Posterior vena cava (tissue), 2 donors: Measurements from ENCODE around the gene CR1. TPM values are rescaled to one million over a fixed set of nuclear protein-coding genes. Genes with fewer than 3 reads are reported as not detected.
"Not testable (repeated sequence)": the region's sequence is repeated elsewhere in the genome, so short reads cannot be mapped to it uniquely, and the experiment has no call there.

Source experiments
- DNase-seq: peaks from one replicate; pipeline ENCODE4 v3.0.0-alpha.2; 2020; ENCODE audit warnings: low spot score
- intact Hi-C, 2 donors: fragments of 100-400 bp; cut with DNase I; formaldehyde crosslinking; loops; one replicate each; pipeline versions ENCODE4 v1.14.1 to v1.14.2; 2022 to 2023
- total RNA-seq, 2 donors: library from RNA; stranded (reverse); fragmentation: NEBNext Ultra II Directional; extraction: Animal tissue kit (Norgen Biotek cat#: 25700); gene quantifications; one replicate each; pipeline ENCODE4 v1.2.1, GENCODE V29; 2021
- donor health status: DM: yes; HTN: yes; CAD: no.
- donor health status: DM: yes; HTN: yes; CAD: no.

CR1 gene
- total RNA-seq, 2 donors from 2014 or later, result 6.3 to 23.0 TPM

DNA sequence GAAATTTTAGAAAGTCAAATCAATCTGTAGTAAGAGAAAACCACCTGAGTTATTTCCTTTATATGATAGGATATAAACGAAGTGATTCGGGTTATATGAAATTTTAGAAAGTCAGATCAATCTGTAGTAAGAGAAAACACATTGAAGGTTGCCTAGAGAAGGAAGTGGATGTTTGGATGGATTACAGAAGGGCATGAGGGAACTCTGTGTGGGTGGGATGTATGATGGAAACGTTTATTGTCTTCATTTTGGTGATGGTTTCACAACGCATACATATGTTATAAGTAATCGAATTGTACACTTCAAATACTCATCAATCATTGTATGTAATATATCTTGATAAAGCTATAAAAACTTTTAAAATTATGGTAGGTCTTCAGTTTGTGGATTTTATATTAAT, 5.1 kb downstream of the CR1 start:
- no peak for DNase-seq
- intact Hi-C loops, result no loop called here

GRCh38 chr1:207502726-207503125, 6.8 kb downstream of the CR1 start:
- no peak for DNase-seq
- intact Hi-C loops, result no loop called here

DNA sequence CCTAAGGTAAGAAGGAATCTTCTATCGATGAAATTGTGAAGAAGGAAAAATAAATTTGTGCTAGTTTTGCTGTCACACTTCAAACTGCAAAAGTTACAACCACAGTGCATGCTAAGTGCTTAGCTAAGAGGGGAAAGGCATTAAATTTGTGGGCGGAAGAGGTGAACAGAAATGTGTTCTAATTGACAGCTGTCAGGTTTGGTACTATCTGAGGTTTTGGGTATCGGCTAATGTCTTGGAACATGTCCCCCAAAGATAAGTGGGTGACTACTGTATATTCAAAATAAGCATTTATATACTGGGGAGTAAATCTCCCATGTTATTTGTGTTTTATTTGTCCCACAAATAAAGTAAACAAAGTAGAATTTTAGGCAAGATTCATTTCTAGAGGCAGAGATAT, 8.0 kb downstream of the CR1 start:
- intact Hi-C loops, result no loop called here

DNA sequence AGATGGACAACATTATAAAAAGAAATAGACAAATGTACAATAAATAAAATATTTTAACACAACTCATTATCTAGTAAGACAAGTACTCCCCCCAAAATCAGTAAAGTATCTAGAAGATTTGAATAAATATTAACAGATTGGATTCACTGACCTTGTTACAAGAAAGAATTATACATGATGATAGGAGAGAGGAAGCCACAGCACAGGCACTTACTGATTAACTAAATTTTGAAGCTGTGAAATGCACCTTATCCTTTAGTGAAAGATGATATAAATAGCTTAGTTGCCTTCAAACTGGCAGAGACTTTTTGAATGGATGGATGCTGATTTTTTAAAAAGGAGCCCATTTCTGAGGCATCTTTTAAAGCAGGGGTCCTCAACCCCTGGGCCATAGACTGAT, 8.5 kb downstream of the CR1 start:
- intact Hi-C loops, result no loop called here

More for the DNA sequence above, 8.0 kb downstream of the CR1 start:
- no peak for DNase-seq

DNA sequence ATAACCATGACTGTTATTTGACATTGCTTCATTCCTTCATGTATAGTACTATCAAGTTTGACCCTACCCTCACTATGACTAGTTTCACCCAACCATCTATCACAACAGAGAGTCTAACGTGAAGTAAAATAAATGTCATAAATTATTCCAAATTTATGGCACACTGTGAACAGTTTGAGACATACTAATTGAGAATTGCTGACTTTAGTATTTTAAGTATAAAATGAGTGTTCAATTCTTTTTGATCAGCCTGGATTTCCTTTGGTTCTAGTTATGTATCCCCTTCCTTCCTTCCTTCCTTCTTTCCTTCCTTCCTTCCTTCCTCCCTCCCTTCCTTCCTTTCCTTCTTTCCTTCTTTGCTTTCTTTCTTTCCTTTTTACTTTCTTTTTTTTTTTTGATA, 14.5 kb downstream of the CR1 start:
- intact Hi-C loops, result no loop called here
- DNase-seq, result no peak

More for the DNA sequence above, 8.5 kb downstream of the CR1 start:
- DNase-seq, result no peak

GRCh38 chr1:207514890-207515289, 18.9 kb downstream of the CR1 start:
- DNase-seq, result no peak

DNA sequence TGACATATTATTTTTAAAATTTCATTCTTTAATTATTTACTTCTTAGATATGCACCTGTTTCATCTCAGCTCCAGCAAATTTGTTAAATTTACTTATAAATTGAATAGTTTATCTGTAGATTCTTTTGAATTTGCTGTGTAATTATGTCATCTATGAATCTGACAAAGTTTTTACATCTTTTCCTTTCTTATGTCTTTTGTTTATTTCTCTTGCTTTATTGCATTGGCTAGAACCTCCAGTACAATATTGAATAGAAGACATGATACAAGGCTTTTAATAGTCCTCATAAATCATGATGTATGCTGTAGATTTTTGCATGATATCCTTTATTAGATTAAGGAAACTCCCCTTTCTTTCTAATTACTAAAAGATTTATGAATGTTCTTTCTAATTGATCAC, 20.8 kb downstream of the CR1 start:
- no peak for DNase-seq
- intact Hi-C loops, result no loop called here

More at GRCh38 chr1:207514890-207515289, 18.9 kb downstream of the CR1 start:
- intact Hi-C loops, result no loop called here

- intact Hi-C loops, result no loop called here
- no peak for DNase-seq
Measured at GRCh38 chr1:207518608-207519236, 22.8 kb downstream of the CR1 start.

GRCh38 chr1:207519505-207520399, 23.8 kb downstream of the CR1 start:
- intact Hi-C loops, result no loop called here
- DNase-seq, result no peak

- intact Hi-C loops, DNase-seq: not testable (repeated sequence)
Measured at GRCh38 chr1:207520400-207521345, 24.7 kb downstream of the CR1 start.

DNA sequence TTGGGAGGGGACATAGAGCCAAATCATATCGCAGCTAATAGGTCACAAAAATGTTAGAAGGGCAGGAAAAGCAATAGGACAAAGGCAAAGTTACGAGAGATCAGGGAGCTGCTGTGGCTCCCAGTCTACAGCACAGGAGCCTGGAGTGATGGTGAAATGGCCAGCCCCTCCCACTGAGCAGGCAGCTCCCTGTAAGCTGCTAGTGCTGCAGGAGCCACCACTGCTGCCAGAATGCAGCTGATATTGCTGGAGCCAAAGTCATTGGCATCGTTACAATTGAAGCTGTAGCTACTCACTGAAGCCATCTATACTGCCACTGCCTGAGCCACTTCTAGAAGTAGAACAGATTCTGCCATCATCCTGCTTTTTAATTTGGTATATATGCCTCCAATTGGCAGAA, 29.3 kb downstream of the CR1 start:
- intact Hi-C loops, result not testable (repeated sequence)

DNA sequence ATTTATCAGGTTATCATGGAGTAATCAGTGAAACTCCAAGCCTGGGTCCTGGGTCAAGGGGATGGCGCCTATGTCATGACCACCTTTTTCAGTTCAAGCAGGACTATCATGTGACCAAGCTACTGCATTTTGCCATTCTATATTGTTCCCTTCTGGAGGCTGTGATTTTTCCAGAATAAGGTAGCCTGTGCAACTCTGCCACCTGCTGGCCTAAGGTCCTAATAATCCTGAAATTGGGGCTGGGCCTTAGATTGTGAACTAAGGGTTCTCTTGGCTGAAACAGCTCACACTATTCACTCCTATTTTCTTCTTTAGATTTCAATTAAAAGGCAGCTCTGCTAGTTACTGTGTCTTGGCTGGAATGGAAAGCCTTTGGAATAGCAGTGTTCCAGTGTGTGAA, 32.4 kb downstream of the CR1 start:
- DNase-seq, intact Hi-C loops: not testable (repeated sequence)

More for the DNA sequence above, 29.3 kb downstream of the CR1 start:
- not testable (repeated sequence) for DNase-seq

- DNase-seq, intact Hi-C loops: not testable (repeated sequence)
Measured at GRCh38 chr1:207536263-207536662, 40.3 kb downstream of the CR1 start.

- DNase-seq, intact Hi-C loops: not testable (repeated sequence)
Measured at GRCh38 chr1:207546677-207547357, 50.9 kb downstream of the CR1 start.

DNA sequence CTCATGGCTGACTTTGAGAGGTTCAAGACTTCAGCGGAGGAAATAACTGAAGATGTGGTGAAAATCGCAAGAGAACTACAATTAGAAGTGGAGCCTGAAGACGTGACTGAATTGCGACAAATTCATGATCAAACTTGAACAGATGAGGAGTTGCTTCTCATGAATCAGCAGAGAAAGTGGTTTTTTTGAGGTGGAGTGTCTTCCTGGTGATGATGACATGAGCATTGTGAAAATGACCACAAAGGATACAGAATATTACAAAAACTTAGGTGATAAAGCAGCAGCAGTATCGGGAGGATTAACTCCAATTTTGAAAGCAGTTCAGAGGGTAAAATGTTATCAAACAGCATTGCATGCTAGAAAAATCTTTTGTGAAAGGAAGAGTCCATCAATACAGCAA, 58.9 kb downstream of the CR1 start:
- intact Hi-C loops, DNase-seq: not testable (repeated sequence)

GRCh38 chr1:207565546-207566468, 69.8 kb downstream of the CR1 start:
- intact Hi-C loops, result no loop called here
- DNase-seq, result no peak

DNA sequence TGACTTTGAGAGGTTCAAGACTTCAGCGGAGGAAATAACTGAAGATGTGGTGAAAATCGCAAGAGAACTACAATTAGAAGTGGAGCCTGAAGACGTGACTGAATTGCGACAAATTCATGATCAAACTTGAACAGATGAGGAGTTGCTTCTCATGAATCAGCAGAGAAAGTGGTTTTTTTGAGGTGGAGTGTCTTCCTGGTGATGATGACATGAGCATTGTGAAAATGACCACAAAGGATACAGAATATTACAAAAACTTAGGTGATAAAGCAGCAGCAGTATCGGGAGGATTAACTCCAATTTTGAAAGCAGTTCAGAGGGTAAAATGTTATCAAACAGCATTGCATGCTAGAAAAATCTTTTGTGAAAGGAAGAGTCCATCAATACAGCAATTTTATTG, 76.0 kb downstream of the CR1 start:
- intact Hi-C loops, DNase-seq: not testable (repeated sequence)

DNA sequence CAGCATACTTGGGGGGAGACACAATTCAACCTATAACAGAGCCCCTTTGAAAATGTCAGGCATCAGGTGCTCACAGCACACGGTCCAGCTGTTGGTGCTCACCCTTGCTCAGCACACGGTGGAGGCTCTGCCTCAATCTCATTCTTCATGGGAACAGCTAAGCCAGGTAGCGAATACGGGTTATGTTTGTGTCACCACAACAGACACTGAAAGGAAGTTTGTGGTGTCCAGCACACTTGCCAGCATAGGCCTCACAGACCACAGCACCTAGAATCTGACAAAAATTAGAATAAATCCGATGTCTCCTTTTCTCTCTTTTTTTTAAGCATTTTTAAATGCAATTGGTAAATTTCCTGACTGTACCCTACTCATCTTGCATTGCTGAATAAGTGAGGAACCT, 77.1 kb downstream of the CR1 start:
- intact Hi-C loops, DNase-seq: not testable (repeated sequence)
